COR-L47 (cell line): ENCODE results near the gene JHY.

Source experiments
- DNase-seq: peaks from one replicate; lab custom pipeline; 2025; lab: John Stamatoyannopoulos, UW

Gene JHY

GRCh38 chr11:122871302-122871701, 11.3 kb upstream of the JHY start:
- no peak for DNase-seq

- DNase-seq = no peak
Observed at GRCh38 chr11:122872046-122872445, 10.5 kb upstream of the JHY start.

GRCh38 chr11:122874991-122875390, 7.6 kb upstream of the JHY start:
- no peak for DNase-seq

- no peak for DNase-seq
Observed at GRCh38 chr11:122877732-122878131, 4.8 kb upstream of the JHY start.

- no peak for DNase-seq
Observed at GRCh38 chr11:122879785-122880184, 2.8 kb upstream of the JHY start.

GRCh38 chr11:122882857-122883645, 492 bp downstream of the JHY start:
- DNase-seq = peak; percentile 43

GRCh38 chr11:122883646-122883979, 1.1 kb downstream of the JHY start:
- no peak for DNase-seq

GRCh38 chr11:122888162-122888561, 5.6 kb downstream of the JHY start:
- DNase-seq = no peak

GRCh38 chr11:122893131-122893530, 10.6 kb downstream of the JHY start:
- no peak for DNase-seq

GRCh38 chr11:122895563-122895962, 13.0 kb downstream of the JHY start:
- peak; percentile 13 for DNase-seq

GRCh38 chr11:122897606-122898210, 15.1 kb downstream of the JHY start:
- no peak for DNase-seq

- no peak for DNase-seq
Observed at GRCh38 chr11:122898799-122899198, 16.2 kb downstream of the JHY start.

- no peak for DNase-seq
Observed at GRCh38 chr11:122900587-122901202, 18.1 kb downstream of the JHY start.

GRCh38 chr11:122902951-122903350, 20.4 kb downstream of the JHY start:
- DNase-seq = no peak

- DNase-seq = peak; percentile 3
Observed at GRCh38 chr11:122910775-122911174, 28.2 kb downstream of the JHY start.

- DNase-seq = no peak
Observed at GRCh38 chr11:122917311-122917710, 34.8 kb downstream of the JHY start.

- DNase-seq = no peak
Observed at GRCh38 chr11:122918734-122919133, 36.2 kb downstream of the JHY start.

- DNase-seq = peak; percentile 85
Observed at GRCh38 chr11:122920579-122920978, 38.0 kb downstream of the JHY start.

- DNase-seq = no peak
Observed at GRCh38 chr11:122922893-122923292, 40.3 kb downstream of the JHY start.

GRCh38 chr11:122923302-122923701, 40.7 kb downstream of the JHY start:
- DNase-seq = no peak

- no peak for DNase-seq
Observed at GRCh38 chr11:122931510-122931909, 49.0 kb downstream of the JHY start.

- DNase-seq = no peak
Observed at GRCh38 chr11:122933416-122933815, 50.9 kb downstream of the JHY start.

- DNase-seq = no peak
Observed at GRCh38 chr11:122937983-122938382, 55.4 kb downstream of the JHY start.
